Astrocyte (in vitro differentiated cells and primary cell): ENCODE results near the gene NKAIN2. TPM values are rescaled to one million over a fixed set of nuclear protein-coding genes. Genes with fewer than 3 reads are reported as not detected.

Source experiments
- DNase-seq: peaks from one replicate; pipeline ENCODE4 v3.0.0-alpha.2; 2010; ENCODE audit warnings: low read depth
- FAIRE-seq: peaks from 2 replicates; lab custom pipeline; 2011; peaks lifted over from hg19 to GRCh38; lab: Jason Lieb, UNC
- H2AFZ ChIP-seq: 2 replicates; pipeline ENCODE4 v1.6.0; 2012; ENCODE audit warnings: low read depth, low read length, inconsistent platforms
- H3K27ac ChIP-seq: 2 replicates; pipeline ENCODE4 v1.5.1; 2011; ENCODE audit warnings: low read depth, low read length, inconsistent platforms
- H3K27me3 ChIP-seq: 2 replicates; pipeline ENCODE4 v1.6.0; 2011; ENCODE audit warnings: low read length, inconsistent platforms; ENCODE audit not compliant: insufficient read depth
- H3K36me3 ChIP-seq: 2 replicates; pipeline ENCODE4 v1.5.1; 2011; ENCODE audit warnings: low read length, inconsistent platforms; ENCODE audit not compliant: insufficient read depth
- H3K4me1 ChIP-seq: 2 replicates; pipeline ENCODE4 v1.5.1; 2011; ENCODE audit warnings: low read length, inconsistent platforms; ENCODE audit not compliant: insufficient read depth
- H3K4me2 ChIP-seq: 2 replicates; pipeline ENCODE4 v1.6.0; 2012; ENCODE audit warnings: low read length, inconsistent platforms
- H3K4me3 ChIP-seq: 2 replicates; pipeline ENCODE4 v1.5.1; 2011; ENCODE audit warnings: low read depth, mild to moderate bottlenecking, low read length, inconsistent platforms; ENCODE audit not compliant: insufficient read depth
- H3K79me2 ChIP-seq: 2 replicates; pipeline ENCODE4 v1.6.0; 2012; ENCODE audit warnings: mild to moderate bottlenecking, low read length, inconsistent platforms; ENCODE audit not compliant: insufficient read depth
- H3K9ac ChIP-seq: 2 replicates; pipeline ENCODE4 v1.6.0; 2012; ENCODE audit warnings: mild to moderate bottlenecking, low read length, inconsistent platforms
- H3K9me3 ChIP-seq: 2 replicates; pipeline ENCODE4 v1.5.1; 2012; ENCODE audit warnings: low read depth, mild to moderate bottlenecking, low read length, inconsistent platforms; ENCODE audit not compliant: insufficient read depth
- H4K20me1 ChIP-seq: 2 replicates; pipeline ENCODE4 v1.6.0; 2012; ENCODE audit warnings: low read length, inconsistent platforms; ENCODE audit not compliant: insufficient read depth
- H3K27ac Mint-ChIP-seq: one replicate; pipeline ENCODE4 v1.8.0; 2021; ENCODE audit warnings: mild to moderate bottlenecking, mixed read lengths; ENCODE audit not compliant: unreplicated experiment
- H3K27me3 Mint-ChIP-seq: one replicate; pipeline ENCODE4 v1.8.0; 2021; ENCODE audit warnings: low read depth, mixed read lengths; ENCODE audit not compliant: unreplicated experiment
- H3K36me3 Mint-ChIP-seq: one replicate; pipeline ENCODE4 v1.8.0; 2021; ENCODE audit warnings: low read depth, mixed read lengths; ENCODE audit not compliant: unreplicated experiment
- H3K4me1 Mint-ChIP-seq: one replicate; pipeline ENCODE4 v1.8.0; 2021; ENCODE audit warnings: low read depth, mixed read lengths; ENCODE audit not compliant: unreplicated experiment
- H3K4me3 Mint-ChIP-seq: one replicate; pipeline ENCODE4 v1.8.0; 2021; ENCODE audit warnings: mild to moderate bottlenecking, moderate library complexity, mixed read lengths; ENCODE audit not compliant: unreplicated experiment
- H3K9me3 Mint-ChIP-seq: one replicate; pipeline ENCODE4 v1.8.0; 2021; ENCODE audit warnings: mild to moderate bottlenecking, mixed read lengths; ENCODE audit not compliant: unreplicated experiment
- CTCF ChIP-seq: IDR thresholded peaks from 2 replicates; pipeline ENCODE4 v1.5.1; 2011; ENCODE audit warnings: low read depth, mild to moderate bottlenecking, inconsistent platforms, low read length, moderate library complexity; ENCODE audit not compliant: insufficient read depth
- EZH2 ChIP-seq: IDR thresholded peaks from 2 replicates; pipeline ENCODE4 v1.6.1; 2012; ENCODE audit warnings: mild to moderate bottlenecking, low read length, inconsistent platforms; ENCODE audit not compliant: insufficient read depth
- total RNA-seq: library from RNA; stranded (reverse); gene quantifications from 2 replicates; pipeline ENCODE4 v1.2.1, GENCODE V29; 2021

NKAIN2 gene
- total RNA-seq, 1 donor from 2014 or later: 0.07 TPM

- peak overlapping the region; percentile 41 for H3K27ac ChIP-seq
- Mint-ChIP-seq H3K27ac (peak overlapping the region; percentile 77), H3K4me1 (peaks cover 22% of the 10 kb centered on the region), H3K4me3 (no peak overlapping the region), H3K27me3 (no peaks in the 10 kb centered on the region), H3K9me3 (no peaks in the 10 kb centered on the region), H3K36me3 (no peaks in the 10 kb centered on the region)
- no peaks in the 10 kb centered on the region for H3K9me3 ChIP-seq
- no peak overlapping the region for H3K4me3 ChIP-seq
- H2AFZ ChIP-seq: no peak overlapping the region
- peaks cover 9% of the 10 kb centered on the region for H3K4me1 ChIP-seq
- TF ChIP-seq EZH2: no peak
- TF ChIP-seq CTCF: no peak
- FAIRE-seq: no peak
- peak overlapping the region; percentile 62 for H3K4me2 ChIP-seq
- DNase-seq: peak; percentile 90
- H3K79me2 ChIP-seq: no peaks in the 10 kb centered on the region
- H4K20me1 ChIP-seq: no peaks in the 10 kb centered on the region
- H3K9ac ChIP-seq: no peak overlapping the region
- no peaks in the 10 kb centered on the region for H3K36me3 ChIP-seq
- no peaks in the 10 kb centered on the region for H3K27me3 ChIP-seq
These were observed 684.2 kb downstream of the NKAIN2 start for GRCh38 chr6:124487623-124488431.

- Histone ChIP-seq H3K9me3 (no peaks in the 10 kb centered on the region), H3K79me2 (no peaks in the 10 kb centered on the region), H4K20me1 (no peaks in the 10 kb centered on the region), H3K4me3 (no peak overlapping the region), H3K27ac (no peak overlapping the region), H3K27me3 (no peaks in the 10 kb centered on the region), H2AFZ (no peak overlapping the region), H3K4me1 (peaks cover 9% of the 10 kb centered on the region), H3K4me2 (no peak overlapping the region), H3K9ac (no peak overlapping the region), H3K36me3 (no peaks in the 10 kb centered on the region)
- no peaks in the 10 kb centered on the region for H3K9me3 Mint-ChIP-seq
- no peak overlapping the region for H3K4me3 Mint-ChIP-seq
- H3K4me1 Mint-ChIP-seq: peaks cover 23% of the 10 kb centered on the region
- H3K27ac Mint-ChIP-seq: peak overlapping the region; percentile 35
- no peaks in the 10 kb centered on the region for H3K27me3 Mint-ChIP-seq
- FAIRE-seq (no peak), DNase-seq (peak; percentile 42)
- no peaks in the 10 kb centered on the region for H3K36me3 Mint-ChIP-seq
- TF ChIP-seq EZH2 (no peak), CTCF (no peak)
These were observed 686.5 kb downstream of the NKAIN2 start for GRCh38 chr6:124490122-124490521.

GRCh38 chr6:124493259-124493658 is 689.6 kb downstream of the NKAIN2 start:
- Histone ChIP-seq H3K79me2 (no peaks in the 10 kb centered on the region), H3K27me3 (no peaks in the 10 kb centered on the region), H2AFZ (no peak overlapping the region), H3K27ac (no peak overlapping the region), H3K9me3 (no peaks in the 10 kb centered on the region), H3K9ac (no peak overlapping the region), H3K36me3 (no peaks in the 10 kb centered on the region), H3K4me3 (no peak overlapping the region), H3K4me1 (peaks cover 3% of the 10 kb centered on the region), H4K20me1 (no peaks in the 10 kb centered on the region), H3K4me2 (no peak overlapping the region)
- no peak overlapping the region for H3K4me3 Mint-ChIP-seq
- no peak for TF ChIP-seq CTCF
- no peak for TF ChIP-seq EZH2
- DNase-seq (no peak), FAIRE-seq (no peak)
- H3K9me3 Mint-ChIP-seq: no peaks in the 10 kb centered on the region
- H3K27me3 Mint-ChIP-seq: no peaks in the 10 kb centered on the region
- no peaks in the 10 kb centered on the region for H3K36me3 Mint-ChIP-seq
- no peak overlapping the region for H3K27ac Mint-ChIP-seq
- peaks cover 17% of the 10 kb centered on the region for H3K4me1 Mint-ChIP-seq
